Activated CD4-positive, alpha-beta T cell treated with anti-CD3 and anti-CD28 coated beads, Interleukin-2, amount 50 U/mL, for 16 hours (primary cell): ENCODE data around the gene PATJ.
A peak's percentile ranks its signal among the peaks of the same experiment; 100 is the strongest.
"Not testable (repeated sequence)": the region's sequence is repeated elsewhere in the genome, so short reads cannot be mapped to it uniquely, and the experiment has no call there.

Experiments used
- DNase-seq: peaks from one replicate; pipeline ENCODE4 v3.0.0-alpha.2; 2020

PATJ gene

GRCh38 chr1:61749574-61749973, 7.3 kb downstream of the PATJ start:
- no peak for DNase-seq

- no peak for DNase-seq
These were observed 10.7 kb downstream of the PATJ start for GRCh38 chr1:61752921-61753389.

- no peak for DNase-seq
These were observed 11.8 kb downstream of the PATJ start for GRCh38 chr1:61753998-61754508.

GRCh38 chr1:61754545-61754944, 12.3 kb downstream of the PATJ start:
- DNase-seq: no peak

GRCh38 chr1:61756773-61757172, 14.5 kb downstream of the PATJ start:
- DNase-seq: no peak

GRCh38 chr1:61757950-61758349, 15.7 kb downstream of the PATJ start:
- no peak for DNase-seq

- no peak for DNase-seq
These were observed 27.9 kb downstream of the PATJ start for GRCh38 chr1:61770131-61770530.

GRCh38 chr1:61776091-61776490, 33.8 kb downstream of the PATJ start:
- DNase-seq: no peak

GRCh38 chr1:61779231-61779630, 37.0 kb downstream of the PATJ start:
- no peak for DNase-seq

- no peak for DNase-seq
These were observed 38.9 kb downstream of the PATJ start for GRCh38 chr1:61781151-61781550.

- peak; percentile 56 for DNase-seq
These were observed 40.5 kb downstream of the PATJ start for GRCh38 chr1:61782771-61783170.

GRCh38 chr1:61784726-61785125, 42.4 kb downstream of the PATJ start:
- no peak for DNase-seq

GRCh38 chr1:61790837-61791236, 48.6 kb downstream of the PATJ start:
- no peak for DNase-seq

GRCh38 chr1:61797045-61797755, 54.9 kb downstream of the PATJ start:
- no peak for DNase-seq

- DNase-seq: not testable (repeated sequence)
These were observed 58.8 kb downstream of the PATJ start for GRCh38 chr1:61801047-61801446.

- DNase-seq: no peak
These were observed 65.4 kb downstream of the PATJ start for GRCh38 chr1:61807606-61808140.

GRCh38 chr1:61808321-61808720, 66.0 kb downstream of the PATJ start:
- DNase-seq: no peak

- no peak for DNase-seq
These were observed 66.7 kb downstream of the PATJ start for GRCh38 chr1:61808968-61809367.

GRCh38 chr1:61812916-61813315, 70.6 kb downstream of the PATJ start:
- DNase-seq: no peak

GRCh38 chr1:61816191-61816590, 73.9 kb downstream of the PATJ start:
- DNase-seq: no peak

- no peak for DNase-seq
These were observed 76.7 kb downstream of the PATJ start for GRCh38 chr1:61818992-61819391.

- no peak for DNase-seq
These were observed 77.1 kb downstream of the PATJ start for GRCh38 chr1:61819421-61819820.

- DNase-seq: no peak
These were observed 83.1 kb downstream of the PATJ start for GRCh38 chr1:61825393-61825792.

GRCh38 chr1:61828805-61829204, 86.5 kb downstream of the PATJ start:
- DNase-seq: no peak

- no peak for DNase-seq
These were observed 94.4 kb downstream of the PATJ start for GRCh38 chr1:61836649-61837048.
